Upper lobe of right lung (tissue), 1 donor: ENCODE data around the gene HSP90AA1. TPM values are rescaled to one million over a fixed set of nuclear protein-coding genes. Genes with fewer than 3 reads are reported as not detected.

Experiments used
- ATAC-seq: fragments of 200-7000 bp; cut with Tn5 transposase; one replicate; pipeline ENCODE4 v1.9.1; 2020; ENCODE audit warnings: mild to moderate bottlenecking, moderate library complexity
- DNase-seq: peaks from one replicate; pipeline ENCODE4 v3.0.0-alpha.2; 2020
- H3K27ac ChIP-seq: fragments of 200-600 bp; one replicate; pipeline ENCODE4 v1.8.0; 2022
- H3K27me3 ChIP-seq: fragments of 200-600 bp; one replicate; pipeline ENCODE4 v1.8.0; 2022; ENCODE audit warnings: mild to moderate bottlenecking
- H3K36me3 ChIP-seq: fragments of 200-600 bp; one replicate; pipeline ENCODE4 v1.8.0; 2022
- H3K4me1 ChIP-seq: fragments of 200-600 bp; one replicate; pipeline ENCODE4 v1.8.0; 2022
- H3K4me3 ChIP-seq: fragments of 200-600 bp; one replicate; pipeline ENCODE4 v1.8.0; 2022; ENCODE audit warnings: mild to moderate bottlenecking
- H3K9me3 ChIP-seq: fragments of 200-600 bp; one replicate; pipeline ENCODE4 v1.8.0; 2022
- intact Hi-C: fragments of 100-400 bp; cut with DNase I; formaldehyde crosslinking; loops from one replicate; pipeline ENCODE4 v1.11.0; 2022
- total RNA-seq: library from RNA; stranded (reverse); fragmentation: NEBNext Ultra II Directional; extraction: Animal tissue kit (Norgen Biotek cat#: 25700); gene quantifications from one replicate; pipeline ENCODE4 v1.2.1, GENCODE V29; 2021
- TF ChIP-seq, protein P1 (sequence below): fragments of 200-600 bp; IDR thresholded peaks from one replicate; pipeline ENCODE4 v1.8.0; 2022; ENCODE audit warnings: antibody characterized with exemption
- donor health status: DM: no; HTN: yes; CAD: no; lungs with severe emphysema.

Gene HSP90AA1
- total RNA-seq, 1 donor from 2014 or later = 490 TPM

DNA sequence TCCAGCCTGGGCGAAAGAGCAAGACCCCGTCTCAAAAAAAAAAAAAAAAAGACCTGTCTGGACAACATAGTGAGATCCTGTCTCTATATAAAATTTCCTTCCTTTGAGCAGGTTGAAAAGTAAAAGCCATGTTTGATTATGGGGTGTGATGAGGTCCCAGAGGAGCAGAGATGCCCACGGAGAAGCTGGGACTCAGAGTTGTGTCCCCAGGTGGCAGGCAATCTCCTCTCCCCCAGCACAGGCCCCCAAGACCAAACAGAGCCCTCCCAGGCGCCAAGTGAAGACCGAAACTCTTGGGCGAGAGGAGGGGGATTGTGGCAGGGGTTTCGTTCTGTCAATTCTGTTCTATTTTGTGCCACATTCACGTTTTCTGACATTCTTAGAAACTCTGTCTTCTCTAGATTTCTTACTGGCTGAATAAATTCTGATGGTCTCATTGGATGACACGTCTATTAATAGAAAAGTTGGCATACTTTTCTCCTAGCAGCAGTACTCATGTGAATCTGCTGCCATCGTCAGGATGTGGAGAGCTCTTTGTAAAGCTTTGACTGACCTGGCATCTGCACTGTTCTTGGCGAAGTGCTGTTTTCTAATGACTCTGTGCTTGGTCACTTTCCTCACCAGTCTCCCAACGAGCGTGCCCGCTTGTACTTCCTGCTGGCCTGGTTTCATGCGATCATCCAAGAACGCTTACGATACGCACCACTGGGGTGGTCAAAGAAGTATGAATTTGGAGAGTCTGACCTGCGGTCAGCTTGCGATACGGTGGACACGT lies 43.4 kb downstream of the HSP90AA1 start:
- Histone ChIP-seq H3K27ac (no peak overlapping the region), H3K36me3 (peaks cover 97% of the 10 kb centered on the region), H3K27me3 (no peaks in the 10 kb centered on the region), H3K9me3 (no peaks in the 10 kb centered on the region), H3K4me3 (no peak overlapping the region), H3K4me1 (no peaks in the 10 kb centered on the region)
- TF ChIP-seq, protein P1, sequence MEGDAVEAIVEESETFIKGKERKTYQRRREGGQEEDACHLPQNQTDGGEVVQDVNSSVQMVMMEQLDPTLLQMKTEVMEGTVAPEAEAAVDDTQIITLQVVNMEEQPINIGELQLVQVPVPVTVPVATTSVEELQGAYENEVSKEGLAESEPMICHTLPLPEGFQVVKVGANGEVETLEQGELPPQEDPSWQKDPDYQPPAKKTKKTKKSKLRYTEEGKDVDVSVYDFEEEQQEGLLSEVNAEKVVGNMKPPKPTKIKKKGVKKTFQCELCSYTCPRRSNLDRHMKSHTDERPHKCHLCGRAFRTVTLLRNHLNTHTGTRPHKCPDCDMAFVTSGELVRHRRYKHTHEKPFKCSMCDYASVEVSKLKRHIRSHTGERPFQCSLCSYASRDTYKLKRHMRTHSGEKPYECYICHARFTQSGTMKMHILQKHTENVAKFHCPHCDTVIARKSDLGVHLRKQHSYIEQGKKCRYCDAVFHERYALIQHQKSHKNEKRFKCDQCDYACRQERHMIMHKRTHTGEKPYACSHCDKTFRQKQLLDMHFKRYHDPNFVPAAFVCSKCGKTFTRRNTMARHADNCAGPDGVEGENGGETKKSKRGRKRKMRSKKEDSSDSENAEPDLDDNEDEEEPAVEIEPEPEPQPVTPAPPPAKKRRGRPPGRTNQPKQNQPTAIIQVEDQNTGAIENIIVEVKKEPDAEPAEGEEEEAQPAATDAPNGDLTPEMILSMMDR = no peak
- DNase-seq (no peak), ATAC-seq (no peak)
- intact Hi-C loops = no loop called here

DNA sequence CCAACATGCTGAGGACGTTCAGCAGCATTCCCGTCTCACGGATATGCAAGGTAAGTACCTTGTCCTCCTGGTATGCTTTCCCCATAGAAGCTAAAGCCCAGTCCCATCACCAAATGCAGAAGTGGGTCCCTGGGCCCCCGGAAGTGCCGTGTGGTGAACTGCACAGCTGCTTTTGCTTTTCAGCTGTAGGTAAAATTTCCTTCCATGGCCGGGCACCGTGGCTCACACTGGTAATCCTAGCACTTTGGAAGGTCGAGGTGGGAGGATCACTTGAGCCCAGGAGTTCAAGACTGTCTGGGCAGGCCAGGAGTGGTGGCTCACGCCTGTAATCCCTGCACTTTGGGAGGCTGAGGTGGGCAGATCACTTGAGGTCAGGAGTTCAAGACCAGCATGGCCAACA lies 44.1 kb downstream of the HSP90AA1 start:
- no peak overlapping the region for H3K27ac ChIP-seq

DNA sequence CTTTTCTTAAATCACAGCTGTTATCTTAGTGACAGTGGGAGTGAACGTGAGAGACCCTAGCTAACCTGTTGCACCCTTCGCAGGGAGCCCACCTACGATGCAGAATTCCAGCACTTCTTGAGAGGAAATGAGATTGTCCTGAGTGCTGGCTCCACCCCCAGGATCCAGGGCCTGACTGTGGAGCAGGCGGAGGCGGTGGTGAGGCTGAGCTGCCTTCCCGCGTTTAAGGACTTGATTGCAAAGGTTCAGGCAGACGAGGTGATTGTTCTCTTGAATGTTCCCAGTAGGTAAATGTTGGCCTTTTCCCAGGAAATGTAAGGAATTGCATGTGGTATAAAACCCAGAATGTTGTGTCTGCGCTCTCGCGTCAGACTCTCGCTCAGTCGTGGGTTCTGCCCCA lies 46.7 kb downstream of the HSP90AA1 start:
- TF ChIP-seq, protein P1 = no peak
- ATAC-seq (no peak), DNase-seq (no peak)
- intact Hi-C loops = no loop called here
- Histone ChIP-seq H3K9me3 (no peaks in the 10 kb centered on the region), H3K4me3 (no peak overlapping the region), H3K27ac (no peak overlapping the region), H3K27me3 (no peaks in the 10 kb centered on the region), H3K36me3 (peaks cover 100% of the 10 kb centered on the region), H3K4me1 (no peaks in the 10 kb centered on the region)

More for the DNA sequence above, 44.1 kb downstream of the HSP90AA1 start:
- Histone ChIP-seq H3K9me3 (no peaks in the 10 kb centered on the region), H3K4me1 (no peaks in the 10 kb centered on the region), H3K27me3 (no peaks in the 10 kb centered on the region), H3K36me3 (peaks cover 97% of the 10 kb centered on the region), H3K4me3 (no peak overlapping the region)
- TF ChIP-seq, protein P1 = no peak
- intact Hi-C loops = no loop called here
- ATAC-seq = no peak
- no peak for DNase-seq

DNA sequence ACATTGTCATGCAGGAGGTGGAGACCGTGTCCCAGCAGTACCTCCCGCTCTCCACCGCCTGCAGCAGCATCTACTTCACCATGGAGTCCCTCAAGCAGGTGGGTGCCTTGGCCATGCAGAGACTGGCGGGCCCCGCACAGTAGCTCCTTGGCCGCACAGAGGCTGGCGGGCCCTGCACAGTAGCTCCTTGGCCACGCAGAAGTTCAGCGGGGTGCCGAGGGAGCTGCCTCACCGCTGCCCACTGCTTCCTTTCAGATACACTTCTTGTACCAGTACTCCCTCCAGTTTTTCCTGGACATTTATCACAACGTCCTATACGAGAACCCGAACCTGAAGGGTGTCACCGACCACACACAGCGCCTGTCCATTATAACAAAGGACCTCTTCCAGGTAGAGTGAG lies 47.7 kb downstream of the HSP90AA1 start:
- Histone ChIP-seq H3K36me3 (peaks cover 100% of the 10 kb centered on the region), H3K9me3 (no peaks in the 10 kb centered on the region), H3K27ac (no peak overlapping the region), H3K27me3 (no peaks in the 10 kb centered on the region), H3K4me1 (no peaks in the 10 kb centered on the region), H3K4me3 (no peak overlapping the region)
- DNase-seq (no peak), ATAC-seq (no peak)
- intact Hi-C loops = no loop called here
- TF ChIP-seq, protein P1 = no peak

DNA sequence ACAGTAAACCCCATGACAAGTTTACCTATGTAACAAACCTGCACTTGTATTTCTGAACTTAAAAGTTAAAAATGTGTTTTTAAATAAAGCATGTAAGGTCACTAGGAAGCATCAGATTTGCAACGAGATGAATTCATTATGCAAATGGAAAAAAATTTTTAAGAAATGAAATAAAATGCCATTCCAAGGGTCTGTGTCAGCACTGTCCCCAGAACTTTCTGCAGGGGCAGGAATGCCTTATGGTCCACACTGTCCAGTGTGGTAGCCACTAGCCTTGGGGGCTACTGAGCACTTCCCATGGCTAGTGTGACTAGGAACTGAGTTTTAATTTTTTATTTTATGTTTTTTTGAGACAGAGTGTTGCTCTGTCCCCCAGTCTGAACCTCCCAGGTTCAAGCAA lies 49.2 kb downstream of the HSP90AA1 start:
- DNase-seq (no peak), ATAC-seq (no peak)
- TF ChIP-seq, protein P1 = no peak
- intact Hi-C loops = no loop called here
- Histone ChIP-seq H3K4me3 (no peak overlapping the region), H3K4me1 (no peaks in the 10 kb centered on the region), H3K36me3 (peaks cover 100% of the 10 kb centered on the region), H3K27me3 (no peaks in the 10 kb centered on the region), H3K27ac (no peak overlapping the region), H3K9me3 (no peaks in the 10 kb centered on the region)

DNA sequence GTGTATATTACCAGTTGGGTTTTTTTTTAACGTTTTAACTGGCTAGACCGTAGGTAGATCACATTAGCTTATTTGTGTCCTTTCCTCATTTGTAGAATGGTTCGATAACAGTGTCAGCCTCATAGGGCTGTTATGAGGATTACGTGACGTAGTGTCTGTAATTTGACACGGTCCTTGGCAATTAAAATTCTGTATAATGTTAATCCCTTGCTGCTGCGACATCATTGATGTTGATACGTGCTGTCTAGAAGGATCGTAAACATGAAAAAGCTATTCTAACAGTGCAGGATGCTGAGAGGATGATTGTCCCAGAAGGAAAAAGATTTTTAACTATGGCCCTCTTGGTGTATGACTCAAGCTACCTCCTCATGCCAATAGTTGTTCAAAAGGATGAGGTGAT lies 50.9 kb downstream of the HSP90AA1 start:
- H3K27ac ChIP-seq = no peak overlapping the region
- no peak for DNase-seq
- intact Hi-C loops = no loop called here
- H3K27me3 ChIP-seq = no peaks in the 10 kb centered on the region
- peaks cover 100% of the 10 kb centered on the region for H3K36me3 ChIP-seq
- ATAC-seq = no peak
- no peak overlapping the region for H3K4me3 ChIP-seq
- H3K4me1 ChIP-seq = no peaks in the 10 kb centered on the region
- TF ChIP-seq, protein P1 = no peak
- no peaks in the 10 kb centered on the region for H3K9me3 ChIP-seq
